ENCODE results near the gene SLC37A3.
"Not testable (repeated sequence)": the region's sequence is repeated elsewhere in the genome, so short reads cannot be mapped to it uniquely, and the experiment has no call there.

The SLC37A3 gene

GRCh38 chr7:140347218-140347617 is 51.1 kb downstream of the SLC37A3 start:
- no peak for DNase-seq (ENCODE audit: low spot score)

DNA sequence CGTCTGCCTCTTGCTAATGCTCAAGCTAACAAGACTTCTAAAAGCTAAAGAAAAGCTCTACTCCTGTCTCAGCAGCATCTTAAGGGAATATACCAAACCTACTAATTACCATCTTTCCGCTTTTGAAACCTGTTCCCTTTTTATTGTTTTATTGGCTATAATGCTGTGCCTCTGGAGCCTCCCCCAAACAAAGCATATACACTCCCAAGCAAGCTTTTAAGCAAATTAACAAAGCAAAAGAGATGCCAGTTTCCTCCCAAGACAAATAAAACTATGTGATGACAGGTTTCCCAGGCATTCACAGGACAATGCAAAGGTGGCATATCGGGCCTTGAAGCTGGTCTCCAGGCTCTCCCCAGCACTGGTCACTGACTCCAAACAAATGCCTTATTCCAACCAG is 52.9 kb downstream of the SLC37A3 start:
- no peak for DNase-seq (ENCODE audit: low spot score)

DNA sequence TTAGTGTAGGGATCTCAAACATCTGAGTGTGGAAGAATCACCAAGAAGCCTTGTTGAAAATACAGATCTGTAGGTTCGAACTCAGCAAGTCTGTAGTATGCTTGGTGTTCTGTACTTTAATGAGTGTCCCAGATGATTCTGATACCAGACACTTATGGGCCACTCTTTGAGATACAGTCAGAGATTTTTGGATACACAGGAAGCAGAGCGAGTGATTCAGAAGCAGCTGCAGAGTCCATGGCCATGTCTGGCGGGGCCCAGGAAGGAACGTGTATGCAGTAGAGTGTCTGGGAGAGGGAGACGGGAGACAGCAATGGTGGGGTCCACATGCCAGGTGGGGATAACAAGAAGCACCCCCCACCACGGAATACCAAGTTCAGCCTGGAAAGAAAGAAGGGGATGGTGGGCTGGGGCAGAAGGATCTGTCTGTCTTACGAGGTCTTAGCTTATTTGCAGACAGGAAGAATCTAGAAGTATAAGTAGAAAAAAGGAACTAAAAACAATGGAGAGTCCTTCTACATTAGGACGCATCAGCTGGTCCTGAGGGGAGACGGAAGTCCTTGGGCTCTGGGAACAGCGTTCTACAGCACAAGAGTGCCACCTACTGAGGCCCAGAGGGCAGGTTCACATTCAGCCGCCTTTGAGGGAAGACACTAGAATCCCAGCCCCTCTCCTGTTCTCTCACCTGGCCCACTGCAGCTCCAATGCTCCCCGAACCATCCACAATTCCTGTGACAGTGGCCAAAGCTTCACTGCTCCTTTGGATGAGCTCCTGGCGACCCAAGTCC is 55.4 kb downstream of the SLC37A3 start:
- peak; percentile 58 for DNase-seq (ENCODE audit: low spot score)

DNA sequence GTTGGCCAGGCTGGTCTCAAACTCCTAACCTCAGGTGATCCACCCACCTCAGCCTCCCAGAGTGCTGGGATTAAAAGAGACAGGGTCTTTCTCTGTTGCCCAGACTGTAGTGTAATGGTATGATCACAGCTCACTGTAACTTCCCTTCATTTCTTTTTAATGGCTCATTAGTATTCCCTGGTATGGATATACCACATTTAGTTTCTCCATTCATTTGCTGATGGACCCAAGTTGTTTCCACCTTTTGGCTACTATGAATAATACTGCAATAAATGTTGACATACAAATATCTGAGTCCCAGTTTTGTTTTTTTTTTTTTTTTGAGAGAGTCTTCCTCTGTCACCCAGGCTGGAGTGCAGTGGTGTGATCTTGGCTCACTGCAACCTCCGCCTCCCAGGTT is 59.4 kb downstream of the SLC37A3 start:
- DNase-seq (ENCODE audit: low spot score) = not testable (repeated sequence)

DNA sequence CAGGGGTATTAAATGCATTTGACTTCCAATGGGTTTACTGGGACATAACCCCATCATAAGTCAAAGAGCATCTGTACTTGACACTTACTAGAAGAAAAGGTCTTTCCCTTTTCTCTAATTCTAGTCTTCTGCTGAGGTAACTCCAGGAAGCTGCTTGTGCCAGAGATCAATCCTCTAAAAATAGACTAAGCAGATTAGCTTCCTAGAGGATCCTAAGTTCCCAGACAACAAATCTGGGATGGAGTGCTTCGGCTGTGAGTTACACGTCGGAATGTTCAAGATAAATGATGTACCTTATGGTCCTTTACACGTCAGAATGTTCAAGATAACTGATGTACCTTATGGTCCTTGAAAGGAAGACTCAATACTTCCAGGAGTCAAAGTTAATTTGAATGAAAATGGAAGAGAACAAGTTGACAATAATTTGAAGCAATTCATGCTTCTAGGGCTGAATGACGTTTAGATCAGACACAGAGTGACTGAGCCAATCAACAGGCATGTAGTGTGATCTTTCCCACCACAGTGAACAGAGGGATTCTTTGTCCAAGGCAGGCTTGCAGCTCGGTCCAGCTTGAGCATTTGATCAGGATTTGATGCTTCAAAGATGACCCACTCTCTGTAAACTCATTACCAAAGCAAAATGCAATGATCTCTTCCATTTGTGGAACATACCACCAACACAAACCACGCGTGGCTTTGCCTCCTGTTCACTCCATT is 63.8 kb downstream of the SLC37A3 start:
- no peak for DNase-seq (ENCODE audit: low spot score)

DNA sequence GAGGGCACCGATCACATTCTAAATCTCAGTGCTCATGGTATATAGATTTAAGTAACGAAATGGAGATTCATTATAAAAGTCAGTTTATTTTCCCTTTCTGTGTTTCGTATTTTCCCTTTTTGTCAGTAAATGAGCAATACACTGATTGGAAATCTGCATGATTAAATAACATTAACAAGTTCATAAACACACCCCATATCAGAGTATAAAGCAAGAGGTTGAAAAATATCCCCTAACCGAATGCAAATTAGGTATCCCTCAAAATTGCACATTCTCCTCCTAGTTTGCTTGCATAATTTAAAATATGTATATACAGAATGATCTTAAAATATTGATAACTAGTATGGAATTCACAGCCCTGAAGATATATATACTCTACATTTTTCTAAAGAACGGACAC is 64.6 kb downstream of the SLC37A3 start:
- no peak for DNase-seq (ENCODE audit: low spot score)

DNA sequence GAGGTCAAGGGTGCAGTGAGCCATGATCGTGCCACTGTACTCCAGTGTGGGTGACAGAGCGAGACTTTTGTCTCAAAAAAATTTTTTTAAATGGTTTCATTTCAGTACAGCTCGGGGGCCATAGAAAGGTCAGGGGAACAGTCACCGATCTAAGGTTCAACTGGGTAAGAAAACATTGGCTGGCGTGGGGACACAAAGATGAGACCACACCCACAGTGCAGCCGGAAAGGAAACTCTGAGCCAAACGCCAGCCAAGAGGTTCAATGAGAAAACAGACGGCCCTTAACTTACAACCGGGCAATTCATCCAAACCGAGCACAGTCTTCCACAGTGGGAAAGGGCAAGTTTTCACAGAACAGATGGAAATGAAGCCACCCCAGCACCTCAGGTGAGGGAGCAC is 65.1 kb downstream of the SLC37A3 start:
- DNase-seq (ENCODE audit: low spot score) = no peak

- DNase-seq (ENCODE audit: low spot score) = no peak
These were observed 67.7 kb downstream of the SLC37A3 start for GRCh38 chr7:140330595-140330994.

- DNase-seq (ENCODE audit: low spot score) = no peak
These were observed 68.2 kb downstream of the SLC37A3 start for GRCh38 chr7:140330128-140330527.

DNA sequence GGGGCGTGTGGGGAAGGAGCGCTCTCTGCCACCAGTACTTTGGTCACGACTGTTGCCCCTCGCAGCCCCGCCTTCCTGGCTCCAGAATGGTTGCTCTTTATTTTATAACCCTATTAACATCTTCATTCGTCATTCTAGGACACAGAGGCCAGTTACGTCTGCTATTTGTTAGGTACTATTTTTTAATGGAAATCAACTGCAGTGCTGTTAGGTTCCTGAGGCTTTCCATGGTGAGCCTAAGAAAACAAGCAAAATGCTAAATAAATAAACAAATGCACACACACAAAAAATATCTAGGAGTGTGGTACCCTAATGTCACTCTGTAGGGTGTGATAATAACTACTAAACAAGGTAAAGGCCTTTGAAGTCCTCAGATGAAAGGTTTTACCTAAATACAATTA is 71.1 kb downstream of the SLC37A3 start:
- DNase-seq (ENCODE audit: low spot score) = no peak

GRCh38 chr7:140326116-140326928 is 72.0 kb downstream of the SLC37A3 start:
- peak; percentile 85 for DNase-seq (ENCODE audit: low spot score)

- no peak for DNase-seq (ENCODE audit: low spot score)
These were observed 72.7 kb downstream of the SLC37A3 start for GRCh38 chr7:140325600-140325999.

DNA sequence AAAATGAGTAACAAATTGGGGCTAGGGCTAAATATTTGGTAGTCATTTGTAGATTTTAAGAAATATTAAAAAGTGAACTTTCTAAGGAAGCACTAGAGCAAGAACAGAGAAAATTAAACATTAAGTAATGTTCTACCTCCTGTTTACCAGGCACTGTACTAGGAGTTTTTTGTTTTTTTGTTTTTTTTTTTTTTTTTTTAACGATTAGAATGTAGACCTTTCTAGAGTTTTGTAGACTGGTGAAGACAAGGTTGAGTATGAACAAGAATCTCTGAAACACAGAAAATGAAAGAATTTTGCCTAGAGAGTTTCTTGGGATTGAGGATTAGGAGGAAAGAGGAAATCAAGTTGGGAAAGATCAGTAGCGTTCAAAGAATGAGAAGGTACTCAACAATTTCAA is 73.6 kb downstream of the SLC37A3 start:
- no peak for DNase-seq (ENCODE audit: low spot score)

DNA sequence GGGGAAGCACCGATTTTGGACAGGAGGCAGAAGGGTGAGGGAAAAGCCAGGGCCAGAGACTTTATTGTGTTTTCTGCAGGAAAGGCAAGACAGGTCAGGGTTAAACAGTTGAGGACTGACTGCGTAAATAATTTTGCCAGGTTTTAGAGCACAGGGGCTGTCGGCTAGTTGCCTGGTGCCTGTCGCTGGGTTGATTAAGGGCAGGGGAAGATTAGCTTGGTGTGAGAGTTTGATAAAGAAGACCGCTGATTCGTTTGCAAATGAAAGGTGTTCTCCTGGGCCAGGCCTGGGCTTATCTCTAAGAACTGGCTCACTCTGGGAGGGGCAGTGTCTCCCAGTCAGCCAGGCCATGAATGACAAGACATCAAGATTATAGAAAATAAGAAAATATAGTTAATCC is 75.6 kb downstream of the SLC37A3 start:
- peak; percentile 92 for DNase-seq (ENCODE audit: low spot score)

DNA sequence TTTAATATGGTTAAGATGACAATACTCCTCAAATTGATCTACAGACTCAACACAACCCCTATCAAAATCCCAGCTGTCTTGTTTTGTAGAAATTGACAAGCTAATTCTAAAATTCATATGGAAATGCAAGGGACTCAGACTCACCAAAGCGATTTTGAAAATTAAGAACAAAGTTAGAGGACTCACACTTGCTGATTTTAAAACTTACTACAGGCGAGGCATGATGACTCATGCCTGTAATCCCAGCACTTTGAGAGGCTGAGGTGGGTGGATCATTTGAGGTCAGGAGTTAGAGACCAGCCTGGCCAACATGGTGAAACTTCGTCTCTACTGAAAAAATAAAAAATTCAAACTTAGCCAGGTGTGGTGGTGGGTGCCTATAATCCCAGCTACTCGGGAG is 78.3 kb downstream of the SLC37A3 start:
- DNase-seq (ENCODE audit: low spot score) = not testable (repeated sequence)

- DNase-seq (ENCODE audit: low spot score) = no peak
These were observed 80.3 kb downstream of the SLC37A3 start for GRCh38 chr7:140317999-140318398.

- peak; percentile 69 for DNase-seq (ENCODE audit: low spot score)
These were observed 80.7 kb downstream of the SLC37A3 start for GRCh38 chr7:140317597-140317996.

GRCh38 chr7:140316165-140316661 is 82.1 kb downstream of the SLC37A3 start:
- DNase-seq (ENCODE audit: low spot score) = peak; percentile 76

- DNase-seq (ENCODE audit: low spot score) = no peak
These were observed 82.7 kb downstream of the SLC37A3 start for GRCh38 chr7:140315498-140316164.

DNA sequence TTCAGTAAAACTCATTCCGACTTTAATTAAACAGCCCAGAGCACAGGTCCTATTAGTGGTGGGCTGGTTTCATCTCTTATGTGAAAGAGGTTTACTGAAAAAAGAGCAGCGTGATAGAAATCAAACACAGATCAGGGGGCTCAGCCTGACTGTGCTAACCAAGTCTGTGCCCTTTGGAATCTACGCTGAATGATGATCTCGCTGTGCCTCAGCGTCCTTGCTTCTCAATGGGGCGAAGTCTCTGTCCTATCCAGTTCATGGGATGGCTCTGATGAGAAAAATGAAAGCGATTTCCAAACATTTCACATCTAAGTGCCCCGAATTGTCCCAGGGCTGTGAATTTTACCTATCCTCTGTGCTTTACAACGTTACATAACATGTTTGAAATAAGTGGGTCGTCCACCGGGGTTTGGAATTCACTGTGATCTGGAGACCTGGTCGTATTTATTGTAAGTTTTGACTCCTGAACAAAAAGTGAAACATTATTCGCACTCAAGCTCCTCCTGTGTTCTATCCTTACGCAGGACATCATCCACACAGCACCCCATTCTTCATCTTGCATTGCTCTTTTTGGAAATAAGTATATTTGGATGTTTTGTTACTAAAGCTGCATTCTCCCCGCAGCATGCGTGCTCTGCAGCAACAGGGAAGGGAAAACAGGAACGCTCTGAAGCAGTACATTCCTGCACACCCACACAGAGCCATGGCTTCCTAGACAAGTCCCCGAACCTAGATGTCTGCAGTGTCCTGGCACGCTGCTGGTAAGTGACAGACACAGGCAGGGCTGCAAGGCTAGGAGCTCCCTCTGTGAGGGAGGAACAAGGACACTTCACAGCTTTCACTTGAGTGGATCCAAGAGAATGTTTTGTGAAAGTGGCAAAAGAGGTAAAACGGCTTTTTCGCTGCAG is 83.5 kb downstream of the SLC37A3 start:
- no peak for DNase-seq (ENCODE audit: low spot score)

Measured in hematopoietic multipotent progenitor cell treated with erythropoietin and hydrocortisone succinate and interleukin-3 and kit ligand, for 15 days (in vitro differentiated cells).